HG03108 (cell line): ENCODE results near the gene KCNAB1.
"Not testable (repeated sequence)": the region's sequence is repeated elsewhere in the genome, so short reads cannot be mapped to it uniquely, and the experiment has no call there.

ENCODE experiments used
- ATAC-seq: cut with Tn5 transposase; IDR thresholded peaks from one replicate; pipeline ENCODE4 v1.9.1; 2021; ENCODE audit warnings: moderate library complexity; ENCODE audit not compliant: unreplicated experiment

The KCNAB1 gene

GRCh38 chr3:156260331-156260730, 140.0 kb downstream of the KCNAB1 start:
- ATAC-seq = no peak

GRCh38 chr3:156264771-156265170, 144.4 kb downstream of the KCNAB1 start:
- no peak for ATAC-seq

- no peak for ATAC-seq
Measured at GRCh38 chr3:156271508-156271907, 151.1 kb downstream of the KCNAB1 start.

GRCh38 chr3:156271995-156272719, 151.8 kb downstream of the KCNAB1 start:
- no peak for ATAC-seq

- ATAC-seq = no peak
Measured at GRCh38 chr3:156273111-156273694, 152.8 kb downstream of the KCNAB1 start.

- no peak for ATAC-seq
Measured at GRCh38 chr3:156274791-156275190, 154.4 kb downstream of the KCNAB1 start.

GRCh38 chr3:156284637-156285036, 164.3 kb downstream of the KCNAB1 start:
- not testable (repeated sequence) for ATAC-seq

- no peak for ATAC-seq
Measured at GRCh38 chr3:156285626-156286025, 165.2 kb downstream of the KCNAB1 start.

GRCh38 chr3:156290924-156291271, 170.5 kb downstream of the KCNAB1 start:
- no peak for ATAC-seq

- no peak for ATAC-seq
Measured at GRCh38 chr3:156291272-156292123, 171.1 kb downstream of the KCNAB1 start.

GRCh38 chr3:156293566-156293965, 173.2 kb downstream of the KCNAB1 start:
- ATAC-seq = no peak

- ATAC-seq = no peak
Measured at GRCh38 chr3:156297582-156297981, 177.2 kb downstream of the KCNAB1 start.

- ATAC-seq = no peak
Measured at GRCh38 chr3:156298014-156298413, 177.6 kb downstream of the KCNAB1 start.

- no peak for ATAC-seq
Measured at GRCh38 chr3:156298938-156299337, 178.6 kb downstream of the KCNAB1 start.

- no peak for ATAC-seq
Measured at GRCh38 chr3:156299569-156299968, 179.2 kb downstream of the KCNAB1 start.

GRCh38 chr3:156300371-156300770, 180.0 kb downstream of the KCNAB1 start:
- no peak for ATAC-seq

- no peak for ATAC-seq
Measured at GRCh38 chr3:156300929-156301840, 180.8 kb downstream of the KCNAB1 start.

GRCh38 chr3:156303001-156303707, 182.8 kb downstream of the KCNAB1 start:
- no peak for ATAC-seq

GRCh38 chr3:156304406-156304805, 184.0 kb downstream of the KCNAB1 start:
- no peak for ATAC-seq

GRCh38 chr3:156305672-156306071, 185.3 kb downstream of the KCNAB1 start:
- ATAC-seq = no peak
